Measurements from ENCODE around the gene ABCC4.

DNA sequence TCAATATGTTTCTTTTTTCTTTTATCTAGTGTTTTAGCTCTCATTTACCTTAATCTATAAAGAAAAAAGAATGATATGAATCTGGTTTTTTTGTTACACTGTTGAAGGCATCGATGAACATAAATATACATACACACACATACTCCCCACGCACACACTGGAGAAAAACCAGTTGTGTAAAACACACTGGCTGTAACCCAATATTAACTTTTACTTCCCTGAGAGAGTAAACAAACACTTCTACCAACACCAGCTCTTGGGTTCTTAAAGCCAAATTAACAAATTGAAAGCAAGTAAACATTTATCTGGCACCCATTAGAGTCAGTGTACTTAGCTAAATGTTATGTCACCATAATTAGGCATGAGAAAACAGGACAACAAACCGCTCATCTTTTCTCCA lies 145.7 kb downstream of the ABCC4 start:
- TF ChIP-seq ZNF350 (tag by site-specific recombination; IDR thresholded peaks at IDR 0.05) (no peak), ZNF707 (tag by site-specific recombination; IDR thresholded peaks at IDR 0.05) (no peak), YY1 (tag by site-specific recombination; IDR thresholded peaks at IDR 0.05) (no peak), KLF10 (tag by site-specific recombination; IDR thresholded peaks at IDR 0.05) (no peak), ZNF558 (tag by site-specific recombination; IDR thresholded peaks at IDR 0.05) (no peak)
- TF ChIP-seq, protein P1, sequence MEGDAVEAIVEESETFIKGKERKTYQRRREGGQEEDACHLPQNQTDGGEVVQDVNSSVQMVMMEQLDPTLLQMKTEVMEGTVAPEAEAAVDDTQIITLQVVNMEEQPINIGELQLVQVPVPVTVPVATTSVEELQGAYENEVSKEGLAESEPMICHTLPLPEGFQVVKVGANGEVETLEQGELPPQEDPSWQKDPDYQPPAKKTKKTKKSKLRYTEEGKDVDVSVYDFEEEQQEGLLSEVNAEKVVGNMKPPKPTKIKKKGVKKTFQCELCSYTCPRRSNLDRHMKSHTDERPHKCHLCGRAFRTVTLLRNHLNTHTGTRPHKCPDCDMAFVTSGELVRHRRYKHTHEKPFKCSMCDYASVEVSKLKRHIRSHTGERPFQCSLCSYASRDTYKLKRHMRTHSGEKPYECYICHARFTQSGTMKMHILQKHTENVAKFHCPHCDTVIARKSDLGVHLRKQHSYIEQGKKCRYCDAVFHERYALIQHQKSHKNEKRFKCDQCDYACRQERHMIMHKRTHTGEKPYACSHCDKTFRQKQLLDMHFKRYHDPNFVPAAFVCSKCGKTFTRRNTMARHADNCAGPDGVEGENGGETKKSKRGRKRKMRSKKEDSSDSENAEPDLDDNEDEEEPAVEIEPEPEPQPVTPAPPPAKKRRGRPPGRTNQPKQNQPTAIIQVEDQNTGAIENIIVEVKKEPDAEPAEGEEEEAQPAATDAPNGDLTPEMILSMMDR (tag by site-specific recombination; IDR thresholded peaks at IDR 0.05): no peak
- TF ChIP-seq, protein P2, sequence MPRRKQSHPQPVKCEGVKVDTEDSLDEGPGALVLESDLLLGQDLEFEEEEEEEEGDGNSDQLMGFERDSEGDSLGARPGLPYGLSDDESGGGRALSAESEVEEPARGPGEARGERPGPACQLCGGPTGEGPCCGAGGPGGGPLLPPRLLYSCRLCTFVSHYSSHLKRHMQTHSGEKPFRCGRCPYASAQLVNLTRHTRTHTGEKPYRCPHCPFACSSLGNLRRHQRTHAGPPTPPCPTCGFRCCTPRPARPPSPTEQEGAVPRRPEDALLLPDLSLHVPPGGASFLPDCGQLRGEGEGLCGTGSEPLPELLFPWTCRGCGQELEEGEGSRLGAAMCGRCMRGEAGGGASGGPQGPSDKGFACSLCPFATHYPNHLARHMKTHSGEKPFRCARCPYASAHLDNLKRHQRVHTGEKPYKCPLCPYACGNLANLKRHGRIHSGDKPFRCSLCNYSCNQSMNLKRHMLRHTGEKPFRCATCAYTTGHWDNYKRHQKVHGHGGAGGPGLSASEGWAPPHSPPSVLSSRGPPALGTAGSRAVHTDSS (tag by site-specific recombination; IDR thresholded peaks at IDR 0.05): no peak
